Measurements from ENCODE around the gene GPR63. TPM values are rescaled to one million over a fixed set of nuclear protein-coding genes. Genes with fewer than 3 reads are reported as not detected.

GPR63 gene
- total RNA-seq, 1 donor from 2014 or later = 18.2 TPM

DNA sequence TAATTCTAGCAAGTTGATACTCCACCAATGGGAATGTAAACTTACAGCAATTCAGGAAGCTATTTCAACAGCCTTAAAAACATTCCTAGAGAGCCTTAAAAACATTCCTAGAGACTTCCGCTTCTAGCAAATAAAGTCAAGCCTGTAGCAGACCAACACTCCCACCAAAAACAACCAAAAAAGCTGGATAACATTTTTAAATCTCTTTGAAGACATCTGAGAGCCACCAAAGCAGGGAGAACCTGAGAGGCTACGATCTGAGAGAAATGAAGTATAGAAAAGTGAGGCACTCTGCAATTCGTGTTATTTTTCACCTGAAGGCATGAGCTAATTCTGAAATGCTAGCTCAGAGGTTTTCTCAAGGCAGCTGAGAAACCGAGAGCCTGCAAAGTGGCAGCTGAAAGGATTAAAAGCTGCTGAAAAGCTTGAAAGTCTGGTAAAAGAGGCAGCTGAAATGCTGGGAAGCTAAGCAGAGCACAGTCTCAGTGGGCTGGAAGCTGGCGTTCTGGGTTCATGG lies 20.9 kb downstream of the GPR63 start:
- H3F3A ChIP-seq (ENCODE audit: low read depth) = peaks cover 8% of the 10 kb centered on the region
- TF ChIP-seq EZH2 (IDR thresholded peaks at IDR 0.05) = no peak
- TF ChIP-seq, protein P1, sequence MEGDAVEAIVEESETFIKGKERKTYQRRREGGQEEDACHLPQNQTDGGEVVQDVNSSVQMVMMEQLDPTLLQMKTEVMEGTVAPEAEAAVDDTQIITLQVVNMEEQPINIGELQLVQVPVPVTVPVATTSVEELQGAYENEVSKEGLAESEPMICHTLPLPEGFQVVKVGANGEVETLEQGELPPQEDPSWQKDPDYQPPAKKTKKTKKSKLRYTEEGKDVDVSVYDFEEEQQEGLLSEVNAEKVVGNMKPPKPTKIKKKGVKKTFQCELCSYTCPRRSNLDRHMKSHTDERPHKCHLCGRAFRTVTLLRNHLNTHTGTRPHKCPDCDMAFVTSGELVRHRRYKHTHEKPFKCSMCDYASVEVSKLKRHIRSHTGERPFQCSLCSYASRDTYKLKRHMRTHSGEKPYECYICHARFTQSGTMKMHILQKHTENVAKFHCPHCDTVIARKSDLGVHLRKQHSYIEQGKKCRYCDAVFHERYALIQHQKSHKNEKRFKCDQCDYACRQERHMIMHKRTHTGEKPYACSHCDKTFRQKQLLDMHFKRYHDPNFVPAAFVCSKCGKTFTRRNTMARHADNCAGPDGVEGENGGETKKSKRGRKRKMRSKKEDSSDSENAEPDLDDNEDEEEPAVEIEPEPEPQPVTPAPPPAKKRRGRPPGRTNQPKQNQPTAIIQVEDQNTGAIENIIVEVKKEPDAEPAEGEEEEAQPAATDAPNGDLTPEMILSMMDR (IDR thresholded peaks at IDR 0.05) = no peak
- TF ChIP-seq EZH2phosphoT487 (IDR thresholded peaks at IDR 0.05) = no peak
- peaks cover 76% of the 10 kb centered on the region for H3K79me2 ChIP-seq (ENCODE audit: low read depth)
- H3K27me3 ChIP-seq = no peaks in the 10 kb centered on the region
- H3K27ac ChIP-seq = peak overlapping the region; percentile 71
- H3K4me3 Mint-ChIP-seq = no peak overlapping the region
- H3K4me3 ChIP-seq = no peak overlapping the region
- H3K9ac ChIP-seq = no peak overlapping the region
- H3K27ac Mint-ChIP-seq = peak overlapping the region; percentile 95
- peak; percentile 70 for DNase-seq (ENCODE audit: low spot score)
- H3K27me3 Mint-ChIP-seq (ENCODE audit: insufficient read depth, low read depth) = no peaks in the 10 kb centered on the region
- H3K9me3 Mint-ChIP-seq = peaks cover 2% of the 10 kb centered on the region
- peaks cover 6% of the 10 kb centered on the region for H3K36me3 Mint-ChIP-seq
- H4K20me1 ChIP-seq (ENCODE audit: low read depth) = peaks cover 18% of the 10 kb centered on the region
- H3K4me1 ChIP-seq = peaks cover 18% of the 10 kb centered on the region
- H3K4me2 ChIP-seq = peak overlapping the region; percentile 64
- H3K4me1 Mint-ChIP-seq = peaks cover 11% of the 10 kb centered on the region
- H3K9me3 ChIP-seq (ENCODE audit: low read depth) = no peaks in the 10 kb centered on the region
- no peak overlapping the region for H2AFZ ChIP-seq (replicated peaks)
- H3K36me3 ChIP-seq = no peaks in the 10 kb centered on the region

DNA sequence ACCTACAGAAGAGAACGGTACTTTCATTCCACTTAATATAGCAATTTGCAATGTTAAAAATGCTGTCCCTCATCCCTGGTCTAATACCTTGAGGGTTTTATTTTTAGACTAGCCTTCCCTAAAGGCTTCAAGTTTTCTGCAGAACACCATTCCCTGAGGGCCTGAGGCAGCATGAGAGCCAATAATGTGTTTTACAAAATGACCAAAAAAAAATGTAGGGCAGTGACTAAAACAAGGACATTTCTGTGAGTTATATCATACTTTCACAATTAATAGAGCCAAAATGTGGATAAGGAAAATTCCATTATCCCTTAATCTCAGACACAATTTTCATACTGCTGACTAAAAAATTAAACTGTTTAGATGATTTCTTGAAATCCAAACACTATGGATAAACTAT lies 22.7 kb downstream of the GPR63 start:
- H3K4me1 Mint-ChIP-seq = peaks cover 9% of the 10 kb centered on the region
- no peak overlapping the region for H3K4me3 Mint-ChIP-seq
- Histone ChIP-seq H3K9me3 (ENCODE audit: low read depth) (no peaks in the 10 kb centered on the region), H3F3A (ENCODE audit: low read depth) (peaks cover 8% of the 10 kb centered on the region), H2AFZ (replicated peaks) (no peak overlapping the region), H4K20me1 (ENCODE audit: low read depth) (peaks cover 18% of the 10 kb centered on the region), H3K27ac (no peak overlapping the region), H3K4me1 (peaks cover 20% of the 10 kb centered on the region), H3K4me3 (no peak overlapping the region), H3K36me3 (no peaks in the 10 kb centered on the region), H3K4me2 (no peak overlapping the region), H3K9ac (no peak overlapping the region), H3K79me2 (ENCODE audit: low read depth) (peaks cover 69% of the 10 kb centered on the region), H3K27me3 (no peaks in the 10 kb centered on the region)
- peaks cover 3% of the 10 kb centered on the region for H3K36me3 Mint-ChIP-seq
- TF ChIP-seq EZH2phosphoT487 (IDR thresholded peaks at IDR 0.05) (no peak), EZH2 (IDR thresholded peaks at IDR 0.05) (no peak)
- TF ChIP-seq, protein P1 (IDR thresholded peaks at IDR 0.05) = no peak
- DNase-seq (ENCODE audit: low spot score) = no peak
- no peaks in the 10 kb centered on the region for H3K27me3 Mint-ChIP-seq (ENCODE audit: insufficient read depth, low read depth)
- peaks cover 2% of the 10 kb centered on the region for H3K9me3 Mint-ChIP-seq
- no peak overlapping the region for H3K27ac Mint-ChIP-seq

DNA sequence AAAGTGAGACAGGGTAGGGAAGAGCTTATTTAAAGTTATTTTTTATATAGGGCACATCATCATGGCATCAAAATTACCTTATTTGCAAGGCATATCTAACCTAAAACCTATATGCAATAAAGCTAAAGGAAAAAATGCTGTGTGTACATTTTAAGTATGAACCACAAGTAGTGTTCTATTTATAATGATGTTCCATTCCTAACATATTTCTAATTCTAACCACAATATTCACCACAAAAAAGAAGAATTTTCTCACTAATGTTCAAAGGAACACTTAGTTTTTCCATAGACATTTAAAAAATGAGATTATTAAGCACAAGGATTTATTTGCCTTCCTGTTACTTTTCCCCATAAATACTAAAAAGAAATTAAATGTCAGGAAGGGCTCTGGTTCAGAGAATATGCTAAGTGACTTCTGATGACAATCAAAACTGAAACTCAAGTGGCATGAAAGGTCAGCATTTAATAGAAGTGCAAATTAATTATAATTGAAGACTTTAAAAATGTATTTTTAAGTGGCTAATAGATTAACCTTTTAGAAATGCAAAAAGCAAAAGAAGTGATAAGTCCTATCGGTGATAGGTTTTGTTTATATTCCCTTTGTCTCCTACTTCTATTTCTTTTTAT lies 25.1 kb downstream of the GPR63 start:
- H3K27ac Mint-ChIP-seq = no peak overlapping the region
- H3K9me3 Mint-ChIP-seq = no peaks in the 10 kb centered on the region
- H3K4me2 ChIP-seq = no peak overlapping the region

More for the DNA sequence above, 25.1 kb downstream of the GPR63 start:
- no peaks in the 10 kb centered on the region for H3K36me3 Mint-ChIP-seq
- no peaks in the 10 kb centered on the region for H3K27me3 ChIP-seq
- H3K4me3 ChIP-seq = no peak overlapping the region
- H3K9ac ChIP-seq = no peak overlapping the region
- no peak for DNase-seq (ENCODE audit: low spot score)
- H3K4me3 Mint-ChIP-seq = no peak overlapping the region
- H2AFZ ChIP-seq (replicated peaks) = no peak overlapping the region
- H3F3A ChIP-seq (ENCODE audit: low read depth) = peaks cover 8% of the 10 kb centered on the region
- H4K20me1 ChIP-seq (ENCODE audit: low read depth) = peaks cover 18% of the 10 kb centered on the region
- no peaks in the 10 kb centered on the region for H3K9me3 ChIP-seq (ENCODE audit: low read depth)
- peaks cover 9% of the 10 kb centered on the region for H3K4me1 Mint-ChIP-seq
- no peaks in the 10 kb centered on the region for H3K36me3 ChIP-seq
- no peak overlapping the region for H3K27ac ChIP-seq
- TF ChIP-seq EZH2 (IDR thresholded peaks at IDR 0.05) (no peak), EZH2phosphoT487 (IDR thresholded peaks at IDR 0.05) (no peak)
- TF ChIP-seq, protein P1 (IDR thresholded peaks at IDR 0.05) = no peak
- peaks cover 18% of the 10 kb centered on the region for H3K4me1 ChIP-seq
- peaks cover 50% of the 10 kb centered on the region for H3K79me2 ChIP-seq (ENCODE audit: low read depth)
- H3K27me3 Mint-ChIP-seq (ENCODE audit: insufficient read depth, low read depth) = no peaks in the 10 kb centered on the region
